HCT116 (cell line): Measurements from ENCODE around the gene TOMM34. TPM values are rescaled to one million over a fixed set of nuclear protein-coding genes. Genes with fewer than 3 reads are reported as not detected.

Experiments
- ATAC-seq: fragments of 200-7000 bp; cut with Tn5 transposase; 2 replicates; pipeline ENCODE4 v1.9.1; 2020; ENCODE audit warnings: mild to moderate bottlenecking, moderate library complexity
- BruUV-seq: library from RNA; stranded (reverse); fragments of 400-500 nt; replicated peaks from 2 replicates; lab custom pipeline; 2021; lab: Mats Ljungman, UMichigan
- CTCF ChIA-PET: fragments of 300-600 bp; sonication (Branson Sonifier 250); formaldehyde crosslinking; loops from one replicate; lab custom pipeline; 2021; ENCODE audit warnings: antibody characterized with exemption; lab: Charles Lee
- POLR2A ChIA-PET: fragments of 300-600, 350-600 bp; sonication (Branson Sonifier 250); formaldehyde crosslinking; loops from one replicate; lab custom pipeline; 2021; ENCODE audit warnings: antibody characterized with exemption; lab: Charles Lee
- RAD21 ChIA-PET, 2 experiments: fragments of 300-600 bp; sonication (Branson Sonifier 250); formaldehyde crosslinking; loops; one replicate each; lab custom pipeline; 2023; ENCODE audit warnings: low total read pairs in 2 of 2; ENCODE audit not compliant: uncharacterized antibody in 2 of 2, unreplicated experiment in 2 of 2, low non-redundant PET in 1 of 2; lab: Charles Lee
- DNase-seq: peaks from one replicate; pipeline ENCODE4 v3.0.0-alpha.2; 2010; ENCODE audit warnings: low read depth, low spot score
- H2AFZ ChIP-seq: fragments of 200-600 bp; shearing (Covaris generic), sonication (generic); 2 replicates; pipeline ENCODE4 v1.6.1; 2017; ENCODE audit warnings: low read depth, mixed run types, mixed read lengths, antibody characterized with exemption, low read length; ENCODE audit not compliant: poor library complexity, severe bottlenecking
- H3K27ac ChIP-seq: 2 replicates; pipeline ENCODE4 v1.5.1; 2012; ENCODE audit warnings: low read depth, low read length
- H3K27me3 ChIP-seq: fragments of 200-600 bp; sonication (generic); 2 replicates; pipeline ENCODE4 v1.6.1; 2016; ENCODE audit warnings: mixed run types, low read length, mixed read lengths; ENCODE audit not compliant: insufficient read depth
- H3K36me3 ChIP-seq, 2 experiments: fragments of 200-500 bp in 1 of 2; fragments of 200-600 bp in 1 of 2; sonication (Bioruptor generic) in 1 of 2; sonication (generic) in 1 of 2; 2 replicates each; pipeline versions ENCODE4 v1.5.1 to v1.6.1; 2014 to 2016; ENCODE audit warnings: low read length in 2 of 2, inconsistent platforms in 1 of 2, mixed read lengths in 1 of 2, mixed run types in 1 of 2; ENCODE audit not compliant: insufficient read depth in 2 of 2, control insufficient read depth in 1 of 2
- H3K4me1 ChIP-seq, 2 experiments: fragments of 200-600 bp in 1 of 2; sonication (generic) in 1 of 2; 2 replicates each; pipeline versions ENCODE4 v1.5.1 to v1.6.1; 2012 to 2017; ENCODE audit warnings: low read length in 2 of 2, inconsistent platforms in 1 of 2, mild to moderate bottlenecking in 1 of 2, mixed read lengths in 1 of 2, mixed run types in 1 of 2, moderate library complexity in 1 of 2; ENCODE audit not compliant: insufficient read depth in 2 of 2, control insufficient read depth in 1 of 2
- H3K4me2 ChIP-seq: fragments of 200-600 bp; sonication (generic); 2 replicates; pipeline ENCODE4 v1.6.1; 2017; ENCODE audit warnings: mixed run types, low read length, mixed read lengths
- H3K4me3 ChIP-seq, 2 experiments: fragments of 200-600 bp in 1 of 2; sonication (generic) in 1 of 2; replicated peaks in 1 of 2; 2 replicates each; pipeline ENCODE4 v1.5.1; 2011 to 2016; ENCODE audit warnings: low read length in 2 of 2, control low read depth in 1 of 2, low read depth in 1 of 2, mild to moderate bottlenecking in 1 of 2, mixed read lengths in 1 of 2, mixed run types in 1 of 2
- H3K79me2 ChIP-seq: fragments of 200-600 bp; sonication (generic); 2 replicates; pipeline ENCODE4 v1.6.1; 2017; ENCODE audit warnings: mild to moderate bottlenecking, mixed run types, low read length, moderate library complexity, mixed read lengths; ENCODE audit not compliant: insufficient read depth
- H3K9ac ChIP-seq: fragments of 200-600 bp; sonication (generic); 2 replicates; pipeline ENCODE4 v1.6.1; 2016; ENCODE audit warnings: low read length, mixed read lengths
- H3K9me2 ChIP-seq: fragments of 200-600 bp; sonication (generic), shearing (Covaris generic); 2 replicates; pipeline ENCODE4 v1.6.1; 2017; ENCODE audit warnings: mixed run types, mild to moderate bottlenecking, moderate library complexity; ENCODE audit not compliant: insufficient read depth
- H3K9me3 ChIP-seq, 2 experiments: fragments of 200-500 bp in 1 of 2; fragments of 200-600 bp in 1 of 2; sonication (Bioruptor generic) in 1 of 2; sonication (generic) in 1 of 2; 2 replicates each; pipeline ENCODE4 v1.6.1; 2014 to 2017; ENCODE audit warnings: low read length in 2 of 2, mixed read lengths in 2 of 2, inconsistent platforms in 1 of 2, low read depth in 1 of 2, mild to moderate bottlenecking in 1 of 2, mixed run types in 1 of 2, moderate library complexity in 1 of 2; ENCODE audit not compliant: control insufficient read depth in 1 of 2, insufficient read depth in 1 of 2
- H4K20me1 ChIP-seq: fragments of 200-600 bp; sonication (generic), shearing (Covaris generic); 2 replicates; pipeline ENCODE4 v1.6.1; 2017; ENCODE audit warnings: mixed run types, mild to moderate bottlenecking, moderate library complexity; ENCODE audit not compliant: insufficient read depth
- CBX3 ChIP-seq: IDR thresholded peaks from 2 replicates; pipeline ENCODE4 v1.6.1; 2012; ENCODE audit warnings: low read depth
- CTCF ChIP-seq, 3 experiments: fragments of 200-600 bp in 1 of 3; sonication (generic) in 1 of 3; IDR thresholded peaks in 2 of 3; conservative IDR thresholded peaks in 1 of 3; 2 replicates each; pipeline ENCODE4 v1.5.1; 2012 to 2017; ENCODE audit warnings: low read depth in 2 of 3, low read length in 2 of 3, antibody characterized with exemption in 1 of 3, borderline replicate concordance in 1 of 3, control low read depth in 1 of 3, mild to moderate bottlenecking in 1 of 3, mixed read lengths in 1 of 3, mixed run types in 1 of 3, moderate library complexity in 1 of 3; ENCODE audit not compliant: insufficient read depth in 1 of 3
- EGR1 ChIP-seq: IDR thresholded peaks from 2 replicates; pipeline ENCODE4 v1.6.1; 2012; ENCODE audit warnings: low read depth
- EZH2 ChIP-seq: fragments of 200-600 bp; sonication (generic); IDR thresholded peaks from 2 replicates; pipeline ENCODE4 v1.6.1; 2017; ENCODE audit warnings: antibody characterized with exemption, mixed run types
- MAX ChIP-seq: IDR thresholded peaks from 2 replicates; pipeline ENCODE4 v1.6.1; 2012
- POLR2AphosphoS5 ChIP-seq: IDR thresholded peaks from 2 replicates; pipeline ENCODE4 v1.6.1; 2011; ENCODE audit warnings: mild to moderate bottlenecking, low read depth, low read length, moderate library complexity
- SIN3A ChIP-seq: IDR thresholded peaks from 2 replicates; pipeline ENCODE4 v1.6.1; 2012; ENCODE audit warnings: low read depth
- SP1 ChIP-seq: IDR thresholded peaks from 2 replicates; pipeline ENCODE4 v1.6.1; 2012; ENCODE audit warnings: low read depth
- YY1 ChIP-seq: IDR thresholded peaks from 2 replicates; pipeline ENCODE4 v1.6.1; 2011; ENCODE audit warnings: low read length, low read depth, moderate library complexity, mild to moderate bottlenecking; ENCODE audit not compliant: insufficient replicate concordance; ENCODE audit errors: extremely low read depth
- intact Hi-C: fragments of 100-400 bp; cut with micrococcal nuclease; formaldehyde crosslinking; loops from 2 replicates; pipeline ENCODE4 v1.10.0; 2022
- total RNA-seq: library from RNA; stranded (reverse); gene quantifications from one replicate; pipeline ENCODE4 v1.2.1, GENCODE V29; 2021; ENCODE audit not compliant: unreplicated experiment

The TOMM34 gene
- total RNA-seq, 1 experiment from 2014 or later: 51.7 TPM

GRCh38 chr20:44894959-44895358 lies 65.2 kb downstream of the TOMM34 start:
- DNase-seq (no peak), ATAC-seq (no peak)
- Histone ChIP-seq H3K9ac (no peak overlapping the region), H3K9me3 (no peaks in the 10 kb centered on the region), H3K36me3 (0 out of 4 replicates have a peak, but pooled peaks cover 0 to 2% of the 10 kb centered on the region in 2 experiments), H3K27me3 (no peaks in the 10 kb centered on the region), H3K4me2 (no peak overlapping the region), H3K4me3 (no peak overlapping the region), H3K9me2 (no peaks in the 10 kb centered on the region), H4K20me1 (peaks cover 23% of the 10 kb centered on the region; the same call in 1 of the 2 replicates), H3K4me1 (no peaks in the 10 kb centered on the region), H3K27ac (no peak overlapping the region), H3K79me2 (peaks cover 100% of the 10 kb centered on the region), H2AFZ (no peak overlapping the region)
- no TSS peak for BruUV-seq
- CTCF ChIA-PET: no interaction called here
- RAD21 ChIA-PET: no interaction called here
- TF ChIP-seq CTCF (IDR thresholded peaks at IDR 0.05 in 2 of 3, conservative IDR thresholded peaks at IDR 0.05 in 1 of 3; ENCODE audit: borderline replicate concordance in 1 of 3, insufficient read depth in 1 of 3, low read depth in 2 of 3, low read length in 2 of 3) (no peak), CBX3 (no peak), SIN3A (no peak), SP1 (no peak), POLR2AphosphoS5 (no peak), YY1 (no peak), EGR1 (no peak), MAX (no peak), EZH2 (no peak)
- POLR2A ChIA-PET: interaction anchor here (1.8 kb wide), 1 partner anchor 15 kb away, joined by 5 read pairs; the partner anchor contains the start of gene PABPC1L
- intact Hi-C loops: no loop called here

Other genes with a start within 250 kb of the TOMM34 start
- gene CCN5, start 245.0 kb downstream of the TOMM34 start, total RNA-seq: 0.20 TPM
- gene KCNK15, start 214.5 kb downstream of the TOMM34 start, total RNA-seq: not detected
- 0.05 TPM for gene RIMS4, start 149.9 kb downstream of the TOMM34 start, total RNA-seq
- 200 TPM for gene YWHAB, start 74.7 kb downstream of the TOMM34 start, total RNA-seq
- 127 TPM for gene PABPC1L, start 50.3 kb downstream of the TOMM34 start, total RNA-seq
- 45.4 TPM for gene STK4, start 6.1 kb upstream of the TOMM34 start, total RNA-seq
- gene KCNS1, start 140.7 kb upstream of the TOMM34 start, total RNA-seq: not detected
- not detected for gene WFDC5, start 154.8 kb upstream of the TOMM34 start, total RNA-seq
- not detected for gene WFDC12, start 164.1 kb upstream of the TOMM34 start, total RNA-seq
- gene PI3, start 214.5 kb upstream of the TOMM34 start, total RNA-seq: not detected
- gene SEMG1, start 246.6 kb upstream of the TOMM34 start, total RNA-seq: not detected